Thoracic aorta (tissue), 2 donors: ENCODE measurements around the gene FSD1. TPM values are rescaled to one million over a fixed set of nuclear protein-coding genes. Genes with fewer than 3 reads are reported as not detected.
"Not testable (repeated sequence)": the region's sequence is repeated elsewhere in the genome, so short reads cannot be mapped to it uniquely, and the experiment has no call there.

Experiments
- ATAC-seq: fragments of 150-250 bp; one replicate; pipeline ENCODE4 v1.8.0; 2017; ENCODE audit warnings: low read depth; ENCODE audit not compliant: insufficient number of reproducible peaks, low FRiP score
- DNase-seq: peaks from one replicate; pipeline ENCODE4 v3.0.0-alpha.2; 2020; ENCODE audit warnings: low spot score
- H3K27ac ChIP-seq, 2 donors: fragments of 200-600 bp; sonication (generic); 1 replicate in 1 of 2; 2 replicates in 1 of 2; pipeline ENCODE4 v1.5.1; 2016; ENCODE audit warnings: mild to moderate bottlenecking in 2 of 2, moderate library complexity in 2 of 2
- H3K27me3 ChIP-seq: fragments of 200-600 bp; sonication (generic); replicated peaks from 2 replicates; pipeline ENCODE4 v1.6.0; 2016; ENCODE audit warnings: mild to moderate bottlenecking; ENCODE audit not compliant: insufficient read depth
- H3K36me3 ChIP-seq: fragments of 200-600 bp; sonication (generic); one replicate; pipeline ENCODE4 v1.5.1; 2016
- H3K4me1 ChIP-seq, 2 donors: fragments of 200-600 bp; sonication (generic); 1 replicate in 1 of 2; 2 replicates in 1 of 2; pipeline versions ENCODE4 v1.5.1 to v1.6.0; 2016; ENCODE audit warnings: low read depth in 2 of 2, mild to moderate bottlenecking in 1 of 2; ENCODE audit not compliant: control insufficient read depth in 1 of 2
- H3K4me3 ChIP-seq: fragments of 200-600 bp; sonication (generic); 2 replicates; pipeline ENCODE4 v1.5.1; 2016; ENCODE audit warnings: mild to moderate bottlenecking
- H3K9me3 ChIP-seq: fragments of 200-600 bp; sonication (generic); 2 replicates; pipeline ENCODE4 v1.5.1; 2016
- CTCF ChIP-seq: fragments of 200-600 bp; sonication (generic); IDR thresholded peaks from one replicate; pipeline ENCODE4 v1.5.1; 2019; ENCODE audit warnings: antibody characterized with exemption
- total RNA-seq, 2 donors: library from RNA; depleted of rRNA; stranded (reverse); fragments of >200 nt; gene quantifications; one replicate each; pipeline versions ENCODE4 v1.1.0 to v1.2.3, GENCODE V29; 2016

FSD1 gene
- total RNA-seq, 2 donors from 2014 or later, result not detected

DNA sequence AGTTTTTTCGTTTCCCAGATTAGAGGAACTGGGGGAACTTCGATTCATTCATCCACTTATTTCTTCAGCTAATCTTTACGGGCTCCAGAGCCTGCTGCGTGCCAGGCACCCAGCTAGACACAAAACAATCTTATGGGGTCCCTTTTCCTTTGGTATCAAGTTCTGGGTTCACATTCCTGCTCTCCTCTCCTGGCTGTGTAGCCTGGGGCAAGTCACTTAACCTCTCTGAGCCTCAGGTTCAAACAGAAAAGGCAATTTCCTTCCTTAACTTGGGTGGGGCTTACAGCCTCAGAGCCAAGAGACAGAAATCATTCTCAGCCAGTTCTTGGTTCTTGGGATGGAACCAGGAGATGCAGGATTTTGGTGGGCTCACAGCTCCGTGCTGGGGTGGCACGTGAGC is 19.4 kb upstream of the FSD1 start:
- Histone ChIP-seq H3K4me3 (no peak overlapping the region), H3K27ac (no peak overlapping the region), H3K27me3 (peaks cover 11% of the 10 kb centered on the region), H3K36me3 (no peaks in the 10 kb centered on the region), H3K4me1 (no peaks in the 10 kb centered on the region), H3K9me3 (no peaks in the 10 kb centered on the region)
- DNase-seq, result no peak
- no peak for TF ChIP-seq CTCF
- no peak for ATAC-seq

DNA sequence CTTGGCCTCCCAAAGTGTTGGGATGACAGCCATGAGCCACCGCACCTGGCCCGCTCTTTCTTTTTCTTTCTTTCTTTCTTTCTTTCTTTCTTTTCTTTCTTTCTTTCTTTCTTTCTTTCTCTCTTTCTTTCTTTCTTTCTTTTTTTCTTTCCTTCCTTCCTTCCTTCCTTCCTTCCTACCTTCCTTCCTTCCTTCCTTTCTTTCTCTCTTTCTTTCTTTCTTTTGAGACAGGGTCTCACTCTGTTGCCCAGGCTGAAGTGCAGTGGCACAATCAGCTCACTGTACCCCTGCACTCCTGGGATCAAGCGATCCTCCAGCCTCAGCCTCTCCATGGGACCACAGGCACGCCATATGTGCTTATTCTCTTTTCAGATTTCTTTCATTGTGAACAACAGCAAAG is 18.3 kb upstream of the FSD1 start:
- H3K36me3 ChIP-seq, H3K9me3 ChIP-seq, ATAC-seq, H3K4me3 ChIP-seq, DNase-seq, H3K4me1 ChIP-seq, H3K27me3 ChIP-seq, H3K27ac ChIP-seq: not testable (repeated sequence)

GRCh38 chr19:4288091-4288777 is 16.2 kb upstream of the FSD1 start:
- no peaks in the 10 kb centered on the region for H3K4me1 ChIP-seq
- no peaks in the 10 kb centered on the region for H3K9me3 ChIP-seq
- TF ChIP-seq CTCF, result no peak
- no peak for ATAC-seq
- H3K4me3 ChIP-seq, result no peak overlapping the region
- H3K36me3 ChIP-seq, result no peaks in the 10 kb centered on the region
- H3K27me3 ChIP-seq, result peaks cover 5% of the 10 kb centered on the region
- H3K27ac ChIP-seq, result no peak overlapping the region
- no peak for DNase-seq

DNA sequence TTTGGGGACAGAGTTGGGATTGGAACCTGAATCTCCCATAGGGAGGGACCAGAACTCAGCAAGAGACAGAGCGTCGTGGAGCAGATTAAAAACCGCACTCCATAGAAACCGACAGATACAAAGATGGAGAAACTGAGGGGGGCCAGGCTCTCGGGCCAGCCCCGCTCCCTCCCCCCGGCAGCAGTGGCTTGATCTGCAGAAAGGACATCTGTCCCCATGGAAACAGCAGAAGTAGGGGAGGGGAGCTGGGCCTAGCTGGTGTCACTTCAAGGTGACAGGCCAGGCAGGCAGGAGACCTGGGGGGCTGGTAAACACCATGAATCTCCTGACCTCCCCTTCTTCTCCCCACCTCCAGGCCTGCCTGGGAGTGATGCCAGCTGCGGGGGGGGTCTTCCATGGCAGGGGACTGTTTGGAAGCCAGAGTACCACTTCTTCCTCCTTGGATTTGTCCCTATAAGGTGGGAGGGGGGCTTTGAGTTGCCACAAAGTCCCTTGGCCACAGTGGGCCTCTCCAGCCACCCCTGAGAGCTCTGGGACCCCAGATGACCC is 13.1 kb upstream of the FSD1 start:
- no peak for TF ChIP-seq CTCF
- Histone ChIP-seq H3K27me3 (no peaks in the 10 kb centered on the region), H3K36me3 (no peaks in the 10 kb centered on the region), H3K4me3 (no peak overlapping the region), H3K27ac (no peak overlapping the region), H3K9me3 (no peaks in the 10 kb centered on the region), H3K4me1 (no peaks in the 10 kb centered on the region)
- no peak for DNase-seq
- ATAC-seq, result no peak

- Histone ChIP-seq H3K27ac (no peak overlapping the region), H3K9me3 (no peaks in the 10 kb centered on the region), H3K4me3 (no peak overlapping the region), H3K4me1 (no peaks in the 10 kb centered on the region), H3K36me3 (no peaks in the 10 kb centered on the region), H3K27me3 (no peaks in the 10 kb centered on the region)
- DNase-seq (no peak), ATAC-seq (no peak)
- TF ChIP-seq CTCF, result no peak
Observed at GRCh38 chr19:4292515-4292914, 11.9 kb upstream of the FSD1 start.

DNA sequence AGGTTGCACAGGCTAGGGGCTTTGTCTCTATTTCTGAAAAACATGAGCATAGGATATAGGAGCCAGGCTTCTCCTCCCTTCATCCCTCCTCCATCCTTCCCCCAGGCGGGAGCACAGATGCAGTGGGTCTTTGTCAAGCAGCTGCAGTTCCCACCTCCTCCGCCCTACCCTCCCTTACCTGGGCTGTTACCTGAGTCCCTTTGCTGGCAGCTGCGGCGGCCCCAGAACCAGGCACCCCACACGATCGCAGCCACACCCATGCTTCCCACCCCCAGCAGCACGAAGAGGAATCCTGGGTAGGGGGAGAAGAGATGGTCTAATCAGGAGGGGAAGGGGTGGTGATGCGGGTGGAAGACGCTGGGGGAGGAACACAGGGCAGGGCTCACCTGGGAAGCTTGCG is 10.0 kb upstream of the FSD1 start:
- Histone ChIP-seq H3K27ac (no peak overlapping the region), H3K4me3 (no peak overlapping the region), H3K4me1 (no peaks in the 10 kb centered on the region), H3K27me3 (no peaks in the 10 kb centered on the region), H3K9me3 (no peaks in the 10 kb centered on the region), H3K36me3 (no peaks in the 10 kb centered on the region)
- TF ChIP-seq CTCF, result no peak
- no peak for DNase-seq
- no peak for ATAC-seq
